Kidney (tissue), 14 donors: ENCODE data around the gene CMTM2. TPM values are rescaled to one million over a fixed set of nuclear protein-coding genes. Genes with fewer than 3 reads are reported as not detected.

ENCODE experiments used
- DNase-seq, 5 donors: peaks; one replicate each; pipeline ENCODE4 v3.0.0-alpha.2; 2013 to 2020
- FAIRE-seq: peaks from 2 replicates; lab custom pipeline; 2012; peaks lifted over from hg19 to GRCh38; lab: Jason Lieb, UNC
- H3K27ac ChIP-seq, 2 donors: one replicate each; pipeline ENCODE4 v1.7.0; 2013; ENCODE audit warnings: low read depth in 2 of 2, low read length in 2 of 2, inconsistent platforms in 1 of 2
- H3K27me3 ChIP-seq: one replicate; pipeline ENCODE4 v1.7.1; 2013; ENCODE audit warnings: low read length, inconsistent platforms; ENCODE audit not compliant: control insufficient read depth, insufficient read depth
- H3K36me3 ChIP-seq, 3 donors: one replicate each; pipeline versions ENCODE4 v1.7.0 to v1.7.1; 2013; ENCODE audit warnings: low read length in 3 of 3, control low read depth in 1 of 3, inconsistent platforms in 1 of 3; ENCODE audit not compliant: insufficient read depth in 3 of 3, control insufficient read depth in 2 of 3
- H3K4me1 ChIP-seq, 3 donors: one replicate each; pipeline versions ENCODE4 v1.7.0 to v1.7.1; 2013; ENCODE audit warnings: low read length in 3 of 3, inconsistent platforms in 1 of 3, low read depth in 1 of 3; ENCODE audit not compliant: control insufficient read depth in 2 of 3, insufficient read depth in 2 of 3
- H3K4me3 ChIP-seq, 3 donors: one replicate each; pipeline versions ENCODE4 v1.7.0 to v1.8.1; 2013; ENCODE audit warnings: low read length in 3 of 3, control low read depth in 1 of 3, inconsistent platforms in 1 of 3
- H3K9ac ChIP-seq, 3 donors: one replicate each; pipeline versions ENCODE4 v1.7.0 to v1.7.1; 2013; ENCODE audit warnings: low read length in 3 of 3, control low read depth in 1 of 3, inconsistent platforms in 1 of 3
- H3K9me3 ChIP-seq, 3 donors: one replicate each; pipeline versions ENCODE4 v1.7.0 to v1.7.1; 2013; ENCODE audit warnings: low read length in 3 of 3, control low read depth in 1 of 3, inconsistent platforms in 1 of 3; ENCODE audit not compliant: control insufficient read depth in 2 of 3, insufficient read depth in 1 of 3
- intact Hi-C: fragments of 100-400 bp; cut with DNase I; formaldehyde crosslinking; loops from one replicate; pipeline ENCODE4 v1.11.1; 2022
- polyA plus RNA-seq: library from polyadenylated mRNA; stranded (reverse); fragments of 350-450 nt; fragmentation: Illumina TruSeq; extraction: RNeasy Lipid Tissue Mini Kit (QIAGEN cat#74804); gene quantifications from one replicate; pipeline ENCODE4 v1.2.3, GENCODE V29; 2014; ENCODE audit warnings: low read depth, low replicate concordance; ENCODE audit not compliant: insufficient read depth
- total RNA-seq: library from RNA; stranded (reverse); fragmentation: NEBNext Ultra II Directional; extraction: Animal tissue kit (Norgen Biotek cat#: 25700); gene quantifications from one replicate; pipeline ENCODE4 v1.2.1, GENCODE V29; 2021
- TF ChIP-seq, protein P1 (sequence below): IDR thresholded peaks from 3 replicates; pipeline ENCODE4 v1.5.1; 2012; ENCODE audit warnings: mild to moderate bottlenecking, moderate library complexity, borderline replicate concordance; ENCODE audit not compliant: insufficient read depth; ENCODE audit errors: extremely low read depth
- donor health status: control.
- donor health status: control.
- donor health status: control.
- donor health status: control.
- donor health status: control.
- donor health status: DM: yes; HTN: yes; CAD: no.
- donor health status: Normal renal cell carcinoma (clear cell type).

The CMTM2 gene
- total and polyA plus RNA-seq, 2 donors from 2014 or later = 0.25 TPM; not detected in 1

GRCh38 chr16:66616169-66616568 lies 36.9 kb downstream of the CMTM2 start:
- no peak overlapping the region for H3K27ac ChIP-seq
- H3K4me1 ChIP-seq = no peaks in the 10 kb centered on the region
- intact Hi-C loops = no loop called here
- H3K27me3 ChIP-seq = no peaks in the 10 kb centered on the region
- FAIRE-seq (no peak), DNase-seq (no peak)
- TF ChIP-seq, protein P1, sequence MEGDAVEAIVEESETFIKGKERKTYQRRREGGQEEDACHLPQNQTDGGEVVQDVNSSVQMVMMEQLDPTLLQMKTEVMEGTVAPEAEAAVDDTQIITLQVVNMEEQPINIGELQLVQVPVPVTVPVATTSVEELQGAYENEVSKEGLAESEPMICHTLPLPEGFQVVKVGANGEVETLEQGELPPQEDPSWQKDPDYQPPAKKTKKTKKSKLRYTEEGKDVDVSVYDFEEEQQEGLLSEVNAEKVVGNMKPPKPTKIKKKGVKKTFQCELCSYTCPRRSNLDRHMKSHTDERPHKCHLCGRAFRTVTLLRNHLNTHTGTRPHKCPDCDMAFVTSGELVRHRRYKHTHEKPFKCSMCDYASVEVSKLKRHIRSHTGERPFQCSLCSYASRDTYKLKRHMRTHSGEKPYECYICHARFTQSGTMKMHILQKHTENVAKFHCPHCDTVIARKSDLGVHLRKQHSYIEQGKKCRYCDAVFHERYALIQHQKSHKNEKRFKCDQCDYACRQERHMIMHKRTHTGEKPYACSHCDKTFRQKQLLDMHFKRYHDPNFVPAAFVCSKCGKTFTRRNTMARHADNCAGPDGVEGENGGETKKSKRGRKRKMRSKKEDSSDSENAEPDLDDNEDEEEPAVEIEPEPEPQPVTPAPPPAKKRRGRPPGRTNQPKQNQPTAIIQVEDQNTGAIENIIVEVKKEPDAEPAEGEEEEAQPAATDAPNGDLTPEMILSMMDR = no peak
- no peak overlapping the region for H3K4me3 ChIP-seq
- H3K9ac ChIP-seq = no peak overlapping the region
- peaks cover 0 to 34% (median 8%) of the 10 kb centered on the region in 3 donors for H3K36me3 ChIP-seq
- H3K9me3 ChIP-seq = no peaks in the 10 kb centered on the region

DNA sequence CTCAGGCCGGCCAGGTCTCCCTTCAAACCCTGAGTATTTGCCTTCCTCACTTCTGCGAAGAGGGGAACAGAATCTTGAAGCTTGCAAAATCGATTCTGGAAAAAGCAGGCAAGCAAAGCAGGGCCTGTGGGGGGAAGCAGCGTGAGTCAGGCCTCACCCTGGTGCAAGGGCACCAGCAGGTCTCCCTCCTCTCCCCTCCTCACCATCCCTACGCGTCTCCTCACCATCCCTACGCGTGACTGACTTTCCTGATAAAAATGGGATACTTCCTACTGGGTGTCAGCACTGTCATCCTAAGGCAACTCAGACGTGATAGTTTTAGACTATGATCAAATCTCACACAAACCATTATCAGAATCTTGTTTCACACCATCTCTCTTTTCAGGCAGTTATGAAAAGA lies 37.3 kb downstream of the CMTM2 start:
- TF ChIP-seq, protein P1 = no peak
- FAIRE-seq (no peak), DNase-seq (no peak)
- H3K36me3 ChIP-seq = peaks cover 0 to 38% (median 10%) of the 10 kb centered on the region in 3 donors
- H3K9ac ChIP-seq = no peak overlapping the region
- no peaks in the 10 kb centered on the region for H3K9me3 ChIP-seq
- H3K27me3 ChIP-seq = no peaks in the 10 kb centered on the region
- intact Hi-C loops = no loop called here
- H3K27ac ChIP-seq = no peak overlapping the region
- H3K4me3 ChIP-seq = no peak overlapping the region
- H3K4me1 ChIP-seq = no peaks in the 10 kb centered on the region

- Histone ChIP-seq H3K9me3 (no peaks in the 10 kb centered on the region), H3K36me3 (peaks cover 0 to 42% (median 14%) of the 10 kb centered on the region in 3 donors), H3K27me3 (no peaks in the 10 kb centered on the region), H3K27ac (no peak overlapping the region), H3K4me1 (no peaks in the 10 kb centered on the region), H3K9ac (no peak overlapping the region), H3K4me3 (no peak overlapping the region)
- TF ChIP-seq, protein P1 = no peak
- FAIRE-seq (no peak), DNase-seq (peak in 1 of 5 donors; percentile 5)
- intact Hi-C loops = no loop called here
Observed at GRCh38 chr16:66617010-66617434, 37.8 kb downstream of the CMTM2 start.

GRCh38 chr16:66617728-66618127 lies 38.5 kb downstream of the CMTM2 start:
- intact Hi-C loops = no loop called here
- peak in 2 of 5 donors; percentile 33 to 40 for DNase-seq
- H3K4me3 ChIP-seq = no peak overlapping the region
- TF ChIP-seq, protein P1 = no peak
- H3K27me3 ChIP-seq = no peaks in the 10 kb centered on the region
- no peak for FAIRE-seq
- H3K36me3 ChIP-seq = peaks cover 0 to 41% (median 15%) of the 10 kb centered on the region in 3 donors
- H3K9ac ChIP-seq = no peak overlapping the region
- H3K9me3 ChIP-seq = no peaks in the 10 kb centered on the region
- no peak overlapping the region for H3K27ac ChIP-seq
- H3K4me1 ChIP-seq = no peaks in the 10 kb centered on the region
